PC-3 (cell line): ENCODE measurements around the gene SELP.

Experiments used
- CTCF ChIP-seq: fragments of 300-600 bp; sonication (generic); conservative IDR thresholded peaks from 2 replicates; pipeline ENCODE4 v1.5.1; 2017; ENCODE audit warnings: antibody characterized with exemption, low read depth, mild to moderate bottlenecking, low read length
- EZH2 ChIP-seq: fragments of 300-600 bp; sonication (generic); IDR thresholded peaks from one replicate; pipeline ENCODE4 v1.6.1; 2017; ENCODE audit warnings: antibody characterized with exemption, mild to moderate bottlenecking, low read length; ENCODE audit not compliant: unreplicated experiment
- EZH2phosphoT487 ChIP-seq: fragments of 300-600 bp; sonication (generic); IDR thresholded peaks from 2 replicates; pipeline ENCODE4 v1.6.1; 2018; ENCODE audit warnings: mild to moderate bottlenecking, antibody characterized with exemption, low read length, borderline replicate concordance

- TF ChIP-seq EZH2 (no peak), CTCF (no peak), EZH2phosphoT487 (no peak)
These were observed 23.9 kb upstream of the SELP start for GRCh38 chr1:169653873-169654272.
